ENCODE measurements around the gene DPP8. TPM values are rescaled to one million over a fixed set of nuclear protein-coding genes. Genes with fewer than 3 reads are reported as not detected.

Gene DPP8
- polyA plus RNA-seq, 1 of the 3 experiments (the other 2 are of a cell fraction), result 14.1 TPM

GRCh38 chr15:65394936-65395335 lies 122.6 kb downstream of the DPP8 start:
- Histone ChIP-seq H3K79me2 (ENCODE audit: insufficient read depth) (no peaks in the 10 kb centered on the region), H3K9me2 (no peaks in the 10 kb centered on the region), H3F3A (replicated peaks; ENCODE audit: insufficient read depth) (no peaks in the 10 kb centered on the region), H4K20me1 (ENCODE audit: insufficient read depth) (no peaks in the 10 kb centered on the region), H3K4me3 (ENCODE audit: low read depth in 2 of 2, low read length in 1 of 2) (no peak overlapping the region), H3K27ac (ENCODE audit: low read depth in 2 of 2, low read length in 1 of 2) (no peak overlapping the region), H2AFZ (ENCODE audit: low read depth) (no peak overlapping the region), H3K9me3 (no peaks in the 10 kb centered on the region), H3K4me2 (no peak overlapping the region), H3K9ac (no peak overlapping the region), H3K36me3 (replicated peaks in 1 of 2; ENCODE audit: control insufficient read depth in 1 of 2, insufficient read depth in 2 of 2, low read length in 1 of 2) (no peaks in the 10 kb centered on the region), H3K27me3 (ENCODE audit: insufficient read depth) (peaks cover 29% of the 10 kb centered on the region), H3K4me1 (ENCODE audit: control insufficient read depth in 1 of 2, insufficient read depth in 2 of 2, low read depth in 1 of 2, low read length in 1 of 2) (peaks cover 0 to 6% of the 10 kb centered on the region in 2 experiments; a peak in 1 of 4 replicates)
- WGBS (ENCODE audit: low lambda C conversion rate), result 72% methylated on average over 8 of the region's 9 CpGs
- ChIA-PET CTCF (interaction anchor here (0.7 to 37.1 kb wide), 7 partner anchors 9 to 72 kb away, joined by 3 to 969 read pairs (median 6); no protein-coding TSS in a partner anchor), POLR2A (no interaction called here)
- no peak for DNase-seq
- TF ChIP-seq NFIC (IDR thresholded peaks at IDR 0.05; ENCODE audit: borderline replicate concordance) (no peak), TAF1 (IDR thresholded peaks at IDR 0.05; ENCODE audit: borderline replicate concordance, low read depth, low read length) (no peak), GATA2 (CRISPR knock-in tag; IDR thresholded peaks at IDR 0.05) (no peak), RXRA (IDR thresholded peaks at IDR 0.05; ENCODE audit: borderline replicate concordance, low read depth) (no peak), CHD2 (IDR thresholded peaks at IDR 0.05; ENCODE audit: low read length, partially characterized antibody) (no peak), ELF1 (IDR thresholded peaks at IDR 0.05) (no peak), POLR2AphosphoS5 (IDR thresholded peaks at IDR 0.05; ENCODE audit: low read depth, low read length) (no peak), TEAD4 (IDR thresholded peaks at IDR 0.05; ENCODE audit: borderline replicate concordance, insufficient read depth) (no peak), JUND (IDR thresholded peaks at IDR 0.05) (no peak), FOXM1 (IDR thresholded peaks at IDR 0.05; ENCODE audit: low read depth) (no peak), FOXJ3 (CRISPR knock-in tag; IDR thresholded peaks at IDR 0.05) (no peak), GABPA (IDR thresholded peaks at IDR 0.05; ENCODE audit: low read depth) (no peak), MEF2A (IDR thresholded peaks at IDR 0.05; ENCODE audit: borderline replicate concordance, low read depth) (no peak), USF1 (IDR thresholded peaks at IDR 0.05; ENCODE audit: borderline replicate concordance, low read depth) (no peak), ZBTB33 (IDR thresholded peaks at IDR 0.05; ENCODE audit: borderline replicate concordance, low read depth) (no peak), RAD21 (IDR thresholded peaks at IDR 0.05; ENCODE audit: low read length) (no peak), TCF12 (IDR thresholded peaks at IDR 0.05) (no peak)
- TF ChIP-seq, protein P1, sequence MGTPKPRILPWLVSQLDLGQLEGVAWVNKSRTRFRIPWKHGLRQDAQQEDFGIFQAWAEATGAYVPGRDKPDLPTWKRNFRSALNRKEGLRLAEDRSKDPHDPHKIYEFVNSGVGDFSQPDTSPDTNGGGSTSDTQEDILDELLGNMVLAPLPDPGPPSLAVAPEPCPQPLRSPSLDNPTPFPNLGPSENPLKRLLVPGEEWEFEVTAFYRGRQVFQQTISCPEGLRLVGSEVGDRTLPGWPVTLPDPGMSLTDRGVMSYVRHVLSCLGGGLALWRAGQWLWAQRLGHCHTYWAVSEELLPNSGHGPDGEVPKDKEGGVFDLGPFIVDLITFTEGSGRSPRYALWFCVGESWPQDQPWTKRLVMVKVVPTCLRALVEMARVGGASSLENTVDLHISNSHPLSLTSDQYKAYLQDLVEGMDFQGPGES (IDR thresholded peaks at IDR 0.05; ENCODE audit: low read depth, low read length), result no peak
- TF ChIP-seq, protein P2, sequence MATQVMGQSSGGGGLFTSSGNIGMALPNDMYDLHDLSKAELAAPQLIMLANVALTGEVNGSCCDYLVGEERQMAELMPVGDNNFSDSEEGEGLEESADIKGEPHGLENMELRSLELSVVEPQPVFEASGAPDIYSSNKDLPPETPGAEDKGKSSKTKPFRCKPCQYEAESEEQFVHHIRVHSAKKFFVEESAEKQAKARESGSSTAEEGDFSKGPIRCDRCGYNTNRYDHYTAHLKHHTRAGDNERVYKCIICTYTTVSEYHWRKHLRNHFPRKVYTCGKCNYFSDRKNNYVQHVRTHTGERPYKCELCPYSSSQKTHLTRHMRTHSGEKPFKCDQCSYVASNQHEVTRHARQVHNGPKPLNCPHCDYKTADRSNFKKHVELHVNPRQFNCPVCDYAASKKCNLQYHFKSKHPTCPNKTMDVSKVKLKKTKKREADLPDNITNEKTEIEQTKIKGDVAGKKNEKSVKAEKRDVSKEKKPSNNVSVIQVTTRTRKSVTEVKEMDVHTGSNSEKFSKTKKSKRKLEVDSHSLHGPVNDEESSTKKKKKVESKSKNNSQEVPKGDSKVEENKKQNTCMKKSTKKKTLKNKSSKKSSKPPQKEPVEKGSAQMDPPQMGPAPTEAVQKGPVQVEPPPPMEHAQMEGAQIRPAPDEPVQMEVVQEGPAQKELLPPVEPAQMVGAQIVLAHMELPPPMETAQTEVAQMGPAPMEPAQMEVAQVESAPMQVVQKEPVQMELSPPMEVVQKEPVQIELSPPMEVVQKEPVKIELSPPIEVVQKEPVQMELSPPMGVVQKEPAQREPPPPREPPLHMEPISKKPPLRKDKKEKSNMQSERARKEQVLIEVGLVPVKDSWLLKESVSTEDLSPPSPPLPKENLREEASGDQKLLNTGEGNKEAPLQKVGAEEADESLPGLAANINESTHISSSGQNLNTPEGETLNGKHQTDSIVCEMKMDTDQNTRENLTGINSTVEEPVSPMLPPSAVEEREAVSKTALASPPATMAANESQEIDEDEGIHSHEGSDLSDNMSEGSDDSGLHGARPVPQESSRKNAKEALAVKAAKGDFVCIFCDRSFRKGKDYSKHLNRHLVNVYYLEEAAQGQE (IDR thresholded peaks at IDR 0.05; ENCODE audit: low read depth, low read length), result no peak
